ENCODE data around the gene PI4K2B.

The PI4K2B gene

GRCh38 chr4:25233737-25234389, at the start of gene PI4K2B (continued):
- TF ChIP-seq ZNF324 (tag by site-specific recombination; IDR thresholded peaks at IDR 0.05) (no peak), IKZF3 (tag by site-specific recombination; IDR thresholded peaks at IDR 0.05) (no peak), ZNF658 (tag by site-specific recombination; IDR thresholded peaks at IDR 0.05) (no peak), HOXC10 (CRISPR knock-in tag; IDR thresholded peaks at IDR 0.05) (no peak), ZNF513 (tag by site-specific recombination; IDR thresholded peaks at IDR 0.05) (peak; percentile 70), ZNF639 (tag by site-specific recombination; IDR thresholded peaks at IDR 0.05) (no peak), ZBTB48 (tag by site-specific recombination; IDR thresholded peaks at IDR 0.05) (no peak), ZNF558 (tag by site-specific recombination; IDR thresholded peaks at IDR 0.05) (no peak), MYNN (tag by site-specific recombination; IDR thresholded peaks at IDR 0.05; ENCODE audit: borderline replicate concordance) (no peak), SCRT1 (tag by site-specific recombination; IDR thresholded peaks at IDR 0.05; ENCODE audit: borderline replicate concordance) (no peak), ATF2 (tag by site-specific recombination; IDR thresholded peaks at IDR 0.05; ENCODE audit: low read depth) (no peak), ZNF155 (tag by site-specific recombination; IDR thresholded peaks at IDR 0.05) (no peak), FEZF1 (tag by site-specific recombination; IDR thresholded peaks at IDR 0.05) (no peak), GLIS1 (tag by site-specific recombination; IDR thresholded peaks at IDR 0.05) (peak; percentile 49), ZNF704 (tag by site-specific recombination; IDR thresholded peaks at IDR 0.05) (no peak), ZNF19 (tag by site-specific recombination; IDR thresholded peaks at IDR 0.05; ENCODE audit: low read depth) (no peak), ZNF280C (tag by site-specific recombination; IDR thresholded peaks at IDR 0.05) (no peak), ZFP37 (tag by site-specific recombination; IDR thresholded peaks at IDR 0.05) (no peak), ZNF785 (tag by site-specific recombination; IDR thresholded peaks at IDR 0.05) (0 out of 2 replicates have a peak, but pooled peaks have one; percentile 49), ZNF394 (tag by site-specific recombination; IDR thresholded peaks at IDR 0.05; ENCODE audit: borderline replicate concordance) (peak; percentile 89), ZNF2 (tag by site-specific recombination; IDR thresholded peaks at IDR 0.05) (peak; percentile 38; the same call in 1 of the 2 replicates), ZNF138 (tag by site-specific recombination; IDR thresholded peaks at IDR 0.05; ENCODE audit: borderline replicate concordance) (no peak), ZNF610 (tag by site-specific recombination; IDR thresholded peaks at IDR 0.05; ENCODE audit: borderline replicate concordance) (peak; percentile 69; the same call in 1 of the 2 replicates), PBX3 (CRISPR knock-in tag; IDR thresholded peaks at IDR 0.05) (0 out of 2 replicates have a peak, but pooled peaks have one; percentile 38), ZNF514 (tag by site-specific recombination; IDR thresholded peaks at IDR 0.05) (no peak), AEBP2 (tag by site-specific recombination; IDR thresholded peaks at IDR 0.05; ENCODE audit: borderline replicate concordance) (no peak), ZFHX2 (tag by site-specific recombination; conservative IDR thresholded peaks at IDR 0.05) (no peak), SCRT2 (tag by site-specific recombination; IDR thresholded peaks at IDR 0.05) (no peak), ZNF157 (tag by site-specific recombination; IDR thresholded peaks at IDR 0.05) (no peak), ZNF777 (tag by site-specific recombination; IDR thresholded peaks at IDR 0.05; ENCODE audit: borderline replicate concordance) (no peak)

Data from HEK293 (cell line).